Measurements from ENCODE around the gene HSD11B2.
"Not testable (repeated sequence)": the region's sequence is repeated elsewhere in the genome, so short reads cannot be mapped to it uniquely, and the experiment has no call there.

The HSD11B2 gene

GRCh38 chr16:67415421-67415820 is 15.5 kb upstream of the HSD11B2 start:
- not testable (repeated sequence) for DNase-seq (ENCODE audit: low spot score)

- DNase-seq (ENCODE audit: low spot score), result peak; percentile 96
Measured at GRCh38 chr16:67415872-67416793, 14.8 kb upstream of the HSD11B2 start, which contains the start of gene ZDHHC1. TSS of gene ZDHHC1 (minus strand) at chr16:67416477. CDS start at chr16:67407775, 8,702 bp downstream.

DNA sequence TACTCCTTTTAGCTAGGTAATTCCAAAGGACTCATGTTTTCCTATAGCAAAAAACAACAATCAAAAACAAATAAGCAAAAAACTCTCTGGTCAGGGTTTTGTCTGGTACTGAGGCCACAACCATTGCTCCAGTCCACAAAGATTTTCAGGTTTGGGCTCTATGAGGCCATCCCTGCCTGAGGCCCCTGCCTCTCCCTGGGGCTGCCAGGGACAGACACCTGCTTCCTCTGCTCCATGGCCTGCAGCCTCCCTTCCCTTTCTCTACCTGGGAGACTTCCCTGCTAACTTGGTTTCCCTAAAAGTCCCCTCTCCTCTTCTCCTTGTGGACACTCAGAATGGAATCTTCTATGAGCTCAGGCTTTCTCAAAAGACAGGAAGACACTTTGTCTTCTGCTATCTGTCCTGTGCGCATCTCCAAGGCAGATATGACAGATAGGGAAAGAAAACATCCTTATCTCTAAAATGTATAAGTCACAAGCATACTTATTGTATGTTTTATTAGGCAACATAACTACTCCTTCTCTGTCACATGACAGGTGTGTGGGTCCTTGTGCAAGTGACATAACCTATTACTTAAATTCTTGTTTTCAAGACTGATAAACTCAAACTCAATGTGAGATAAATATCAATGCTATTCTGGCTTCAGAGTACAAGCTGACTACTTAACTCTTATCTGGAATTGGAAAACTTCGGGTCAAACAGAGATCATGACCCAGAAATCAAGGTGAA is 13.4 kb upstream of the HSD11B2 start:
- DNase-seq (ENCODE audit: low spot score), result no peak

GRCh38 chr16:67419502-67419901 is 11.4 kb upstream of the HSD11B2 start:
- no peak for DNase-seq (ENCODE audit: low spot score)

GRCh38 chr16:67419931-67420330 is 11.0 kb upstream of the HSD11B2 start:
- no peak for DNase-seq (ENCODE audit: low spot score)

- DNase-seq (ENCODE audit: low spot score), result no peak
Measured at GRCh38 chr16:67421030-67421429, 9.9 kb upstream of the HSD11B2 start.

GRCh38 chr16:67423015-67423414 is 7.9 kb upstream of the HSD11B2 start:
- DNase-seq (ENCODE audit: low spot score), result no peak

DNA sequence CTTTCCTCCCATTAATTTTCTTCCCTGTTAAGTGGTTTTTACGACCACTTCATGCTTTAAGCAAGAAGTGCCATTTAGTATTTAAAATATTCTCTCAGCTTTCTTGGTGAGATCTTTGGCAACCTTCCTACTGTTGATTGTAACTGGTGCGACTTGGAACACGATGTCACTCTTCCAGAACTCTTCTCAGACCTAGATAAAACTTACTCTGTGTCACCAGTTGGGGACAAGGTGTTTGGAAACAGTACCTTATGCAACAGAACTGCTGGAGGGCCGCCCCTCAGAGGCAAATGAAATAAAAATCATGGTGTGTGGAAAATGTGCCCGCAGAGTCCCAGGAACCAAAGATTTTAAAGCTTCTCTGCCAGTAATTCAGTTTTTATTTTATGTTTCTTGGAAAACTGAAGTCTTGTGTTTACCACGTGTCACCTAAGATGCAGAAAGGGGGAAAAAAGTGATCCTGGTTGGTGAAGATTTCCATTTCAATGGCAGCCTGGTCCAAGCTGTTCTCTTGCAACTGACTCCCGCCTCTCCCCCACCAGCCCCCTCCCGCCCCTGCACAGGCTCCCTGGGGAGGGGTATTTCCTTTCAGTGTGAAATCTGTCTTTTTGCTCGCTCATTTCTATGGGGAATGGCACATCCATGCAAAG is 7.2 kb upstream of the HSD11B2 start:
- DNase-seq (ENCODE audit: low spot score), result no peak

DNA sequence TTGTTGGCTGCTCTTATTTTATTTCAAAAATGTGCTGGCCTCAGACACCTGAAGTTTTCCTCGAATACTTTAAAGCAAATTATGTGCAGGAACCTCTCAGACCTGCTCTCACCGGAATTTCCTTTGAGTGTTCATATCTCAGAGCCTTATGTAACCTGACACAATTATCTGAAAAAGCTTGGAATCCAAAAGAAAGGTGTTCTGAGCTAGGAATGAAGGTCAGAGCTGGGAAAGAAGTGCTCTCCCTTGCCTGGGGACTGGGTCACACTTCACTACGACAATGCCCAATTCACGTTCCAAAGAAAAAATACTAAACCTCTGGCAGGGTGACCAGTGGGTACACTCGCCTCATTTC is 6.7 kb upstream of the HSD11B2 start:
- no peak for DNase-seq (ENCODE audit: low spot score)

DNA sequence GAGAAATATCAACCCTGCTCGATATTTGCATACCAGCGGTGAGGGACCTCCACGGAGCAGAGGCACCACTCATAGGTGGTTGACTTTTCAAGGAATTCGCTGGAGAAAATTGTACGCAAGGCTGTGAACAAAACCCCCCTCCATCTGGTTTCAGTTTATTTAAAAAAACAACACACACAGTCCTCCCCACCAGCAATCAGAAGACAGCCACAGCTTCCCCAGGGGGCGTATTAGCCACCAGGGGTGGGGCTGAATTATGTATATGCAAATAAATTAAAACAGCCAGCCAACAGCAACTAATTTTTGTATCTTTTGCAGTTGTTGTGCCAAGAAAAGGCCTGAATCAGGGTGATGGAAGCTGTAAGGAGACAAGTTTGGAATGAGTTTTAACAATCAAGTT is 5.9 kb upstream of the HSD11B2 start:
- no peak for DNase-seq (ENCODE audit: low spot score)

- no peak for DNase-seq (ENCODE audit: low spot score)
Measured at GRCh38 chr16:67425580-67425979, 5.3 kb upstream of the HSD11B2 start.

DNA sequence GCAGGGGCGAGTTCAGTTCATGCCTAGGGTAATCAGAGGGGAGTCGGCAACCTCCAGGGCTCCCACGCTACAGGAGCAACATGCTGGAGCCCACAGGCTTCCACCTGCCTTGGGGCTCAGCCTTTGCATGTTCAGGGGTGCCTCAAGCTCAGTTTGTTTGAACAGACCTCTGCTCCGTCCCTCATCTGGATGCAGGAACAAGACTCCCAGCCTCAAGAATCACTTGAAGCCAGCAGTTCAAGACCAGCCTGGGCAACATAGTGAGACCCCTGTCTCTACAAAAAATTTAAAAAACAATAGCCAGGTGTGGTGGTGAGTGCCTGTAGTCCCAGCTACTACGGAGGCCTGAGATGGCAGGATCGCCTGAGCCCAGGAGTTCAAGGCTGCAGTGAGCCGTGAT is 4.9 kb upstream of the HSD11B2 start:
- no peak for DNase-seq (ENCODE audit: low spot score)

- no peak for DNase-seq (ENCODE audit: low spot score)
Measured at GRCh38 chr16:67426950-67427349, 4.0 kb upstream of the HSD11B2 start.

- peak; percentile 82 for DNase-seq (ENCODE audit: low spot score)
Measured at GRCh38 chr16:67428146-67428731, 2.7 kb upstream of the HSD11B2 start.

- no peak for DNase-seq (ENCODE audit: low spot score)
Measured at GRCh38 chr16:67429053-67429798, 1.7 kb upstream of the HSD11B2 start.

GRCh38 chr16:67429799-67430503 is 970 bp upstream of the HSD11B2 start:
- no peak for DNase-seq (ENCODE audit: low spot score)

GRCh38 chr16:67430504-67430976 is 381 bp upstream of the HSD11B2 start:
- DNase-seq (ENCODE audit: low spot score), result no peak

DNA sequence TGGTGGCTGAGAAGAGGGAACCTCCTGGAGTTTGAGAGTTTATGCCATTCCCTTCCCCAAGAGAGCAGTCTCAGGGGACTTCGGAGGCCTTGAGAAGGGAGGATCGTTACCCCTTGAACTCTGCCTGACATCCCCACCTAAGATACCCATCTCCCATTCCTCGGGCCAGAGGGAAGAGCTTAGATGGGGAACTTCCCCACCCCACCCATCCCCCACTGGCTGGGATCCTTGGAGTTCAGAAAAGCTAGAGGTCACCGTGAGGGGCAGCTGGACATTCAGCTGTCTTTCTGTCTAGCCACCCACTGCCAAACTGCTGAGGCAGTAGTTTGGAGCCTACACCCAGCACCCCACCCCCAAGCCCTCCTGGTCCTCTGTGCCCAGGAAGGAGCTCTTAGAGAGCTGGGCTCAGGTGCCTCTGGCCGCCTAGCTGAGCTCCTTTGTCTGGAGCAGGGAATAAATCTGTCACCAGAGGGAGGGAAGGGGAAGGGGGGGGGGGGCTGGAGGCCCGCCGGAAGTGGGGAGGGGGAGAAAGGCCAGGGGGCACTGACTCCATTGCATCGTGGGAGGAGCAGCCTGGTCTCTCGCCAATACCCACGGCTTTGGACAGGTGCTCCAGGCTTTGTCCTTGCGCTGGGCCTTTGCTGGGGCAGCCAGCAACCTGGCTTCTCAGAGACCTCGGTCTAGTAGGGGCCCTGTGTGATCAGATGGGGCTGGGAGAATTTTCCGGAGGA is 1.0 kb downstream of the HSD11B2 start:
- no peak for DNase-seq (ENCODE audit: low spot score)

DNA sequence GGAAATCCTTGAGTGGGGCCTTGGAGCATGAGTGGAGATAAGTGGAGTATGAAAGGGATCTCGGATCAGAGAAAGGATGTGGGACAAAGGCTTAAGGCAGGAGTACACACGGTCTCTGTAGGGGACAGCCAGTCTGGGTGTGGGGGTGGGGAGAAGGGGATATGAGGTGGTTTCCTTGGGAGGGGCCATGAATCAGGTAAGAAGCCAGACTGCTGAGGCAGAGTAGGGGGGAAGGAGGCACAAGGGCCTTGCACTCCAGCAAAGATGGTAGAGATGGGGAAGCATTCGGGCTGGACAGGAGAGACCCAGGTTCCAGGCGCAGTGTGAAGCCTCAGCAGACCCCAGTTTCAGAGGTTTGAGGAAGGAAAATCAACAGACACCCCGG is 1.6 kb downstream of the HSD11B2 start:
- DNase-seq (ENCODE audit: low spot score), result no peak

GRCh38 chr16:67433131-67433719 is 2.3 kb downstream of the HSD11B2 start:
- DNase-seq (ENCODE audit: low spot score), result no peak

Data from GM03348 (cell line).